Measurements from ENCODE around the gene MUS81. TPM values are rescaled to one million over a fixed set of nuclear protein-coding genes. Genes with fewer than 3 reads are reported as not detected.

Gene MUS81
- total and polyA plus RNA-seq, 2 donors (not counting 3 experiments of a cell fraction or from before 2014, with no cell fraction given), result 57.9 to 76.9 TPM

GRCh38 chr11:65915821-65916251, 55.6 kb downstream of the MUS81 start:
- Histone ChIP-seq H3K27ac (ENCODE audit: insufficient read depth, low read depth, low read length) (peak overlapping the region; percentile 92), H3K9ac (replicated peaks; ENCODE audit: extremely low read depth, insufficient read depth, low read length) (peak overlapping the region; percentile 71), H3K4me1 (ENCODE audit: control insufficient read depth, extremely low read depth, insufficient read depth, low read length) (peaks cover 71% of the 10 kb centered on the region), H3K79me2 (ENCODE audit: control insufficient read depth, insufficient read depth, low read length) (peaks cover 37% of the 10 kb centered on the region), H3K9me1 (replicated peaks; ENCODE audit: control insufficient read depth, extremely low read depth, insufficient read depth, low read length) (no peaks in the 10 kb centered on the region), H3K4me2 (ENCODE audit: insufficient read depth, low read length) (peak overlapping the region; percentile 69), H3K36me3 (ENCODE audit: control insufficient read depth in 2 of 2, extremely low read depth in 1 of 2, insufficient read depth in 2 of 2, low read length in 2 of 2) (no peaks in the 10 kb centered on the region), H3K27me3 (ENCODE audit: control insufficient read depth in 2 of 2, insufficient read depth in 2 of 2, low read length in 2 of 2) (no peaks in the 10 kb centered on the region), H3K9me3 (replicated peaks; ENCODE audit: control insufficient read depth, insufficient read depth, low read length) (no peaks in the 10 kb centered on the region), H2AFZ (ENCODE audit: low read depth, low read length) (no peak overlapping the region), H3K4me3 (replicated peaks in 1 of 3; ENCODE audit: insufficient read depth in 1 of 3, low read depth in 1 of 3, low read length in 3 of 3) (peak overlapping the region in 1 of 3 experiments; percentile 5), H4K20me1 (replicated peaks; ENCODE audit: control insufficient read depth, extremely low read depth, insufficient read depth, low read length) (no peaks in the 10 kb centered on the region)
- CTCF ChIA-PET, result interaction anchor here (0.7 to 4.9 kb wide), 11 partner anchors 8 to 136 kb away, joined by 3 to 73 read pairs (median 4); partner anchors contain the start of genes CCDC85B, FIBP and FOSL1
- peak; percentile 100 for FAIRE-seq
- TF ChIP-seq GATA2 (IDR thresholded peaks at IDR 0.05; ENCODE audit: insufficient read depth, insufficient read length, low read depth, low read length) (no peak), FOS (IDR thresholded peaks at IDR 0.05; ENCODE audit: borderline replicate concordance, insufficient read depth, low read length) (peak; percentile 100), JUN (IDR thresholded peaks at IDR 0.05; ENCODE audit: borderline replicate concordance, insufficient read depth, insufficient read length, low read depth) (peak; percentile 97), POLR2A (IDR thresholded peaks at IDR 0.05; ENCODE audit: low read depth, low read length) (peak; percentile 72), EZH2 (IDR thresholded peaks at IDR 0.05; ENCODE audit: borderline replicate concordance, low read depth, low read length, severe bottlenecking) (no peak), MYC (IDR thresholded peaks at IDR 0.05; ENCODE audit: low read depth, low read length) (peak; percentile 21), POLR2AphosphoS5 (IDR thresholded peaks at IDR 0.05; ENCODE audit: insufficient read depth, low read depth, low read length) (peak; percentile 99)
- TF ChIP-seq, protein P1, sequence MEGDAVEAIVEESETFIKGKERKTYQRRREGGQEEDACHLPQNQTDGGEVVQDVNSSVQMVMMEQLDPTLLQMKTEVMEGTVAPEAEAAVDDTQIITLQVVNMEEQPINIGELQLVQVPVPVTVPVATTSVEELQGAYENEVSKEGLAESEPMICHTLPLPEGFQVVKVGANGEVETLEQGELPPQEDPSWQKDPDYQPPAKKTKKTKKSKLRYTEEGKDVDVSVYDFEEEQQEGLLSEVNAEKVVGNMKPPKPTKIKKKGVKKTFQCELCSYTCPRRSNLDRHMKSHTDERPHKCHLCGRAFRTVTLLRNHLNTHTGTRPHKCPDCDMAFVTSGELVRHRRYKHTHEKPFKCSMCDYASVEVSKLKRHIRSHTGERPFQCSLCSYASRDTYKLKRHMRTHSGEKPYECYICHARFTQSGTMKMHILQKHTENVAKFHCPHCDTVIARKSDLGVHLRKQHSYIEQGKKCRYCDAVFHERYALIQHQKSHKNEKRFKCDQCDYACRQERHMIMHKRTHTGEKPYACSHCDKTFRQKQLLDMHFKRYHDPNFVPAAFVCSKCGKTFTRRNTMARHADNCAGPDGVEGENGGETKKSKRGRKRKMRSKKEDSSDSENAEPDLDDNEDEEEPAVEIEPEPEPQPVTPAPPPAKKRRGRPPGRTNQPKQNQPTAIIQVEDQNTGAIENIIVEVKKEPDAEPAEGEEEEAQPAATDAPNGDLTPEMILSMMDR (IDR thresholded peaks at IDR 0.05; ENCODE audit: extremely low read depth in 1 of 2, insufficient read depth in 1 of 2, low read depth in 1 of 2, low read length in 2 of 2), result no peak
- TF ChIP-seq, protein P2, sequence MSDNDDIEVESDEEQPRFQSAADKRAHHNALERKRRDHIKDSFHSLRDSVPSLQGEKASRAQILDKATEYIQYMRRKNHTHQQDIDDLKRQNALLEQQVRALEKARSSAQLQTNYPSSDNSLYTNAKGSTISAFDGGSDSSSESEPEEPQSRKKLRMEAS (IDR thresholded peaks at IDR 0.05; ENCODE audit: insufficient read depth, insufficient read length), result no peak
- DNase-seq (ENCODE audit: low read depth, low spot score), result peak; percentile 94
- dilution Hi-C loops (cut with MboI; ENCODE audit: extremely low pct_ligation_motif_present, low sequenced_read_pairs), result no loop called here
- POLR2A ChIA-PET, result interaction anchor here (1.1 to 2.0 kb wide), 4 partner anchors 17 to 26 kb away, joined by 4 to 28 read pairs (median 12); partner anchors contain the start of genes CCDC85B, FIBP and FOSL1
- BruUV-seq (replicated peaks), result no TSS peak
- intact Hi-C loops (cut with micrococcal nuclease), result loop anchor here (1.0 to 5.0 kb wide), 3 partner anchors 16 to 136 kb away; partner anchors contain the start of genes FIBP, FOSL1 and SF3B2

Other genes with a start within 250 kb of the MUS81 start
- gene MAP3K11, start 246.2 kb upstream of the MUS81 start, total RNA-seq, result 160 and 182 TPM in 2 replicates
- 131 and 148 TPM in 2 replicates for gene MAP3K11, start 246.2 kb upstream of the MUS81 start, polyA plus RNA-seq
- gene PCNX3, start 244.7 kb upstream of the MUS81 start, total RNA-seq, result 53.8 and 53.9 TPM in 2 replicates
- 42.6 and 53.5 TPM in 2 replicates for gene PCNX3, start 244.7 kb upstream of the MUS81 start, polyA plus RNA-seq
- 119 and 128 TPM in 2 replicates for gene SIPA1, start 222.3 kb upstream of the MUS81 start, total RNA-seq
- gene SIPA1, start 222.3 kb upstream of the MUS81 start, polyA plus RNA-seq, result 67.5 and 96.5 TPM in 2 replicates
- 105 and 106 TPM in 2 replicates for gene RELA, start 197.5 kb upstream of the MUS81 start, total RNA-seq
- 78.7 and 89.5 TPM in 2 replicates for gene RELA, start 197.5 kb upstream of the MUS81 start, polyA plus RNA-seq
- gene KAT5, start 148.2 kb upstream of the MUS81 start, total RNA-seq, result 48.8 and 50.2 TPM in 2 replicates
- gene KAT5, start 148.2 kb upstream of the MUS81 start, polyA plus RNA-seq, result 31.4 and 35.8 TPM in 2 replicates
- gene RNASEH2C, start 139.6 kb upstream of the MUS81 start, total RNA-seq, result 46.4 and 62.0 TPM in 2 replicates
- 110 and 113 TPM in 2 replicates for gene RNASEH2C, start 139.6 kb upstream of the MUS81 start, polyA plus RNA-seq
- gene AP5B1, start 79.5 kb upstream of the MUS81 start, total RNA-seq, result 15.3 and 15.5 TPM in 2 replicates
- 9.2 and 13.0 TPM in 2 replicates for gene AP5B1, start 79.5 kb upstream of the MUS81 start, polyA plus RNA-seq
- not detected in 2 replicates for gene OVOL1, start 73.4 kb upstream of the MUS81 start, total RNA-seq
- gene OVOL1, start 73.4 kb upstream of the MUS81 start, polyA plus RNA-seq, result not detected in 2 replicates
- 1.0 TPM in 1 of 2 replicates, not detected in the other for gene SNX32, start 26.5 kb upstream of the MUS81 start, total RNA-seq
- 0.19 and 0.29 TPM in 2 replicates for gene SNX32, start 26.5 kb upstream of the MUS81 start, polyA plus RNA-seq
- 1,783 and 1,844 TPM in 2 replicates for gene CFL1, start 2.3 kb upstream of the MUS81 start, total RNA-seq
- gene CFL1, start 2.3 kb upstream of the MUS81 start, polyA plus RNA-seq, result 2,403 and 2,689 TPM in 2 replicates
- gene EFEMP2, start 12.4 kb downstream of the MUS81 start, total RNA-seq, result 76.5 and 81.7 TPM in 2 replicates
- gene EFEMP2, start 12.4 kb downstream of the MUS81 start, polyA plus RNA-seq, result 207 and 259 TPM in 2 replicates
- gene CTSW, start 19.4 kb downstream of the MUS81 start, total RNA-seq, result not detected in 2 replicates
- gene CTSW, start 19.4 kb downstream of the MUS81 start, polyA plus RNA-seq, result not detected in 2 replicates
- gene FIBP, start 28.0 kb downstream of the MUS81 start, total RNA-seq, result 88.5 and 105 TPM in 2 replicates
- 162 and 210 TPM in 2 replicates for gene FIBP, start 28.0 kb downstream of the MUS81 start, polyA plus RNA-seq
- gene CCDC85B, start 30.2 kb downstream of the MUS81 start, total RNA-seq, result 103 and 105 TPM in 2 replicates
- 107 and 132 TPM in 2 replicates for gene CCDC85B, start 30.2 kb downstream of the MUS81 start, polyA plus RNA-seq
- 52.6 and 53.8 TPM in 2 replicates for gene FOSL1, start 40.0 kb downstream of the MUS81 start, total RNA-seq
- gene FOSL1, start 40.0 kb downstream of the MUS81 start, polyA plus RNA-seq, result 16.6 and 18.1 TPM in 2 replicates
- 32.8 and 35.6 TPM in 2 replicates for gene C11orf68, start 58.6 kb downstream of the MUS81 start, total RNA-seq
- 66.5 and 84.8 TPM in 2 replicates for gene C11orf68, start 58.6 kb downstream of the MUS81 start, polyA plus RNA-seq
- gene DRAP1, start 59.0 kb downstream of the MUS81 start, total RNA-seq, result 114 and 118 TPM in 2 replicates
- 73.5 and 74.9 TPM in 2 replicates for gene DRAP1, start 59.0 kb downstream of the MUS81 start, polyA plus RNA-seq
- not detected in 2 replicates for gene TSGA10IP, start 85.0 kb downstream of the MUS81 start, total RNA-seq
- gene TSGA10IP, start 85.0 kb downstream of the MUS81 start, polyA plus RNA-seq, result not detected in 2 replicates
- gene SART1, start 101.3 kb downstream of the MUS81 start, total RNA-seq, result 58.9 and 62.7 TPM in 2 replicates
- gene SART1, start 101.3 kb downstream of the MUS81 start, polyA plus RNA-seq, result 17.3 and 21.8 TPM in 2 replicates
- gene EIF1AD, start 141.7 kb downstream of the MUS81 start, total RNA-seq, result 39.7 and 42.4 TPM in 2 replicates
- gene EIF1AD, start 141.7 kb downstream of the MUS81 start, polyA plus RNA-seq, result 35.7 and 39.3 TPM in 2 replicates
- gene BANF1, start 142.1 kb downstream of the MUS81 start, total RNA-seq, result 246 and 269 TPM in 2 replicates
- 367 and 376 TPM in 2 replicates for gene BANF1, start 142.1 kb downstream of the MUS81 start, polyA plus RNA-seq
- gene CST6, start 151.6 kb downstream of the MUS81 start, total RNA-seq, result 0.46 and 0.92 TPM in 2 replicates
- gene CST6, start 151.6 kb downstream of the MUS81 start, polyA plus RNA-seq, result 2.2 and 2.5 TPM in 2 replicates
- 1.0 and 1.3 TPM in 2 replicates for gene CATSPER1, start 166.0 kb downstream of the MUS81 start, total RNA-seq
- 0.68 and 0.89 TPM in 2 replicates for gene CATSPER1, start 166.0 kb downstream of the MUS81 start, polyA plus RNA-seq
- gene GAL3ST3, start 188.7 kb downstream of the MUS81 start, total RNA-seq, result not detected in 2 replicates
- gene GAL3ST3, start 188.7 kb downstream of the MUS81 start, polyA plus RNA-seq, result 0.15 and 0.24 TPM in 2 replicates
- gene SF3B2, start 191.9 kb downstream of the MUS81 start, total RNA-seq, result 179 and 196 TPM in 2 replicates
- 99.4 and 132 TPM in 2 replicates for gene SF3B2, start 191.9 kb downstream of the MUS81 start, polyA plus RNA-seq
- gene PACS1, start 209.8 kb downstream of the MUS81 start, total RNA-seq, result 52.8 and 64.4 TPM in 2 replicates
- gene PACS1, start 209.8 kb downstream of the MUS81 start, polyA plus RNA-seq, result 24.8 and 26.4 TPM in 2 replicates

Data from endothelial cell of umbilical vein (primary cell).